CD4-positive, alpha-beta T cell (primary cell): ENCODE data around the gene STOX2. TPM values are rescaled to one million over a fixed set of nuclear protein-coding genes. Genes with fewer than 3 reads are reported as not detected.

Experiments used
- ATAC-seq: fragments of 200-7000 bp; cut with Tn5 transposase; one replicate; pipeline ENCODE4 v1.10.0; 2022; ENCODE audit warnings: mild to moderate bottlenecking; ENCODE audit not compliant: poor library complexity
- CTCF ChIA-PET: fragments of 350-600 bp; sonication (Branson Sonifier 250); formaldehyde crosslinking; loops from one replicate; lab custom pipeline; 2021; ENCODE audit warnings: antibody characterized with exemption, inconsistent platforms; lab: Charles Lee
- POLR2A ChIA-PET: fragments of 350-600 bp; sonication (Branson Sonifier 250); formaldehyde crosslinking; loops from one replicate; lab custom pipeline; 2021; ENCODE audit warnings: antibody characterized with exemption, inconsistent platforms; lab: Charles Lee
- DNase-seq, 14 experiments: peaks; one replicate each; pipeline ENCODE4 v3.0.0-alpha.2; 2013 to 2020; ENCODE audit warnings: mixed read lengths in 2 of 14
- H3K27ac ChIP-seq, 2 donors: one replicate each; pipeline versions ENCODE4 v1.5.1 to v1.7.0; 2013; ENCODE audit warnings: low read length in 2 of 2, low read depth in 1 of 2, mild to moderate bottlenecking in 1 of 2
- H3K27me3 ChIP-seq, 2 experiments: 1 replicate in 1 of 2; 2 replicates in 1 of 2; pipeline versions ENCODE4 v1.6.1 to v1.7.0; 2013; ENCODE audit warnings: low read length in 2 of 2, control low read depth in 1 of 2, mild to moderate bottlenecking in 1 of 2, moderate library complexity in 1 of 2; ENCODE audit not compliant: insufficient read depth in 2 of 2, control insufficient read depth in 1 of 2
- H3K36me3 ChIP-seq: one replicate; pipeline ENCODE4 v1.6.1; 2013; ENCODE audit warnings: low read length, control low read depth; ENCODE audit not compliant: insufficient read depth
- H3K4me1 ChIP-seq: one replicate; pipeline ENCODE4 v1.6.1; 2013; ENCODE audit warnings: low read length, control low read depth; ENCODE audit not compliant: insufficient read depth
- H3K4me3 ChIP-seq: one replicate; pipeline ENCODE4 v1.5.1; 2013; ENCODE audit warnings: mild to moderate bottlenecking, low read length, moderate library complexity
- H3K9me3 ChIP-seq, 2 experiments: 1 replicate in 1 of 2; 2 replicates in 1 of 2; pipeline versions ENCODE4 v1.6.1 to v1.7.0; 2013; ENCODE audit warnings: low read length in 2 of 2, mild to moderate bottlenecking in 2 of 2, control low read depth in 1 of 2, moderate library complexity in 1 of 2; ENCODE audit not compliant: control insufficient read depth in 1 of 2, insufficient read depth in 1 of 2
- H3K27ac Mint-ChIP-seq: one replicate; pipeline ENCODE4 v1.8.0; 2020; ENCODE audit warnings: mixed read lengths
- H3K27me3 Mint-ChIP-seq: one replicate; pipeline ENCODE4 v1.8.0; 2021; ENCODE audit warnings: mixed read lengths
- H3K36me3 Mint-ChIP-seq: one replicate; pipeline ENCODE4 v1.8.0; 2021; ENCODE audit warnings: low read depth, mixed read lengths
- H3K4me1 Mint-ChIP-seq: one replicate; pipeline ENCODE4 v1.8.0; 2021; ENCODE audit warnings: low read depth, mixed read lengths
- H3K4me3 Mint-ChIP-seq: one replicate; pipeline ENCODE4 v1.8.0; 2020; ENCODE audit warnings: mild to moderate bottlenecking, mixed read lengths
- H3K9me3 Mint-ChIP-seq: one replicate; pipeline ENCODE4 v1.8.0; 2020; ENCODE audit warnings: mixed read lengths
- CTCF ChIP-seq: fragments of 200-600 bp; IDR thresholded peaks from one replicate; pipeline ENCODE4 v1.8.0; 2022; ENCODE audit warnings: antibody characterized with exemption, mild to moderate bottlenecking
- intact Hi-C, 2 experiments: fragments of 100-400 bp; cut with DNase I in 1 of 2; cut with micrococcal nuclease in 1 of 2; formaldehyde crosslinking; loops; one replicate each; pipeline versions ENCODE4 v1.15.1 to v1.9.0; 2023 to 2025; cut with DNase I, micrococcal nuclease
- total RNA-seq, 174 experiments: library from RNA in 2 of 174; stranded (reverse) in 2 of 174; gene quantifications; one replicate each; pipeline ENCODE4 v1.2.3 and lab custom pipeline; 2021 to 2026

Gene STOX2
- total RNA-seq, 2 experiments from 2014 or later, result not detected

GRCh38 chr4:183920512-183920911 lies 15.4 kb downstream of the STOX2 start:
- H3K27me3 ChIP-seq, result peaks cover 0 to 2% of the 10 kb centered on the region in 2 experiments
- H3K9me3 ChIP-seq, result peaks cover 0 to 7% of the 10 kb centered on the region in 2 experiments
- H3K27ac ChIP-seq, result no peak overlapping the region
- Mint-ChIP-seq H3K4me1 (no peaks in the 10 kb centered on the region), H3K36me3 (no peaks in the 10 kb centered on the region), H3K9me3 (no peaks in the 10 kb centered on the region), H3K27ac (no peak overlapping the region), H3K4me3 (no peak overlapping the region), H3K27me3 (peaks cover 15% of the 10 kb centered on the region)
- H3K4me1 ChIP-seq, result no peaks in the 10 kb centered on the region
- ChIA-PET CTCF (no interaction called here), POLR2A (no interaction called here)
- no peaks in the 10 kb centered on the region for H3K36me3 ChIP-seq
- intact Hi-C loops, result no loop called here
- no peak overlapping the region for H3K4me3 ChIP-seq
- no peak for DNase-seq
- ATAC-seq, result no peak
- TF ChIP-seq CTCF, result no peak

- Histone ChIP-seq H3K4me3 (no peak overlapping the region), H3K9me3 (no peaks in the 10 kb centered on the region), H3K27me3 (peaks cover 0 to 2% of the 10 kb centered on the region in 2 experiments), H3K27ac (no peak overlapping the region), H3K4me1 (no peaks in the 10 kb centered on the region), H3K36me3 (no peaks in the 10 kb centered on the region)
- POLR2A ChIA-PET, result no interaction called here
- CTCF ChIA-PET, result no interaction called here
- intact Hi-C loops, result no loop called here
- H3K27ac Mint-ChIP-seq, result no peak overlapping the region
- H3K9me3 Mint-ChIP-seq, result no peaks in the 10 kb centered on the region
- ATAC-seq, result no peak
- no peak for DNase-seq
- no peaks in the 10 kb centered on the region for H3K36me3 Mint-ChIP-seq
- H3K27me3 Mint-ChIP-seq, result peaks cover 15% of the 10 kb centered on the region
- no peaks in the 10 kb centered on the region for H3K4me1 Mint-ChIP-seq
- TF ChIP-seq CTCF, result no peak
- no peak overlapping the region for H3K4me3 Mint-ChIP-seq
These were observed 16.2 kb downstream of the STOX2 start for GRCh38 chr4:183921335-183921734.

DNA sequence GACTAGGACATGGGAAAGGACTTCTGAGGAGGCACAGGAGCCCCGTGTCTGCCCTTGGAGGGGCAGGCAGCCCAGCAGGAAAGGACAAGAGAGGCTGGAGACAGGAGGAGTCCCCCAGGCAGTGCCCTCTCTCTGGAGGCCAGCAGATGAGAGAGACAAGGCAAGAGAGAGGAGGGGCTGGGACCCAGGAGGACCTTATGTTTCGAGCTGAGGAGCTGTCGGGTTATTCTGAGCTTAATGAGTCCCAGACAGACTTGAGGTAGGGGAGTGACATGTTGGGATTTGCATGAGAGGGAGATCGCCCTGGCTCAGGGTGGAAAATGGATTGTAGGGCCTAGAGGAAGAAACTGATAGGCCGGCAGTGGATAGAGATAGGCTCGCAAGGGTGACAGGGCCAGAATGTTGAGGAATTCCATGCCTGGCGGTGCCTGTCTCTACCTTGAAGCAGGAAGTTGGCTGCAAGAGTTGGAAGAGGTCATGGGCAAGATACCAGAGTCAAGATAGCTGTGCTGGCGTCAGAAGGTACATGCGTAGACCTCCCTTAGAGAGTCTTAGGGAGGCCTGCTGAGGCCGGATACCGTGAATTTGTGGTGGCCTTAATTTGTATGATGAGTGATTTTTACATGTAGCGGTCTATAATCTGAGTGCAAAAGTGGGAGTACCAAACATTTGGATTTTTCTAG lies 19.4 kb downstream of the STOX2 start:
- Histone ChIP-seq H3K4me3 (no peak overlapping the region), H3K27ac (no peak overlapping the region), H3K27me3 (peaks cover 2 to 4% of the 10 kb centered on the region in 2 experiments), H3K9me3 (no peaks in the 10 kb centered on the region), H3K36me3 (no peaks in the 10 kb centered on the region), H3K4me1 (no peaks in the 10 kb centered on the region)
- no peaks in the 10 kb centered on the region for H3K9me3 Mint-ChIP-seq
- ChIA-PET CTCF (no interaction called here), POLR2A (no interaction called here)
- DNase-seq (no peak), ATAC-seq (no peak)
- H3K27me3 Mint-ChIP-seq, result peaks cover 6% of the 10 kb centered on the region
- no peaks in the 10 kb centered on the region for H3K36me3 Mint-ChIP-seq
- no peak overlapping the region for H3K27ac Mint-ChIP-seq
- no peak for TF ChIP-seq CTCF
- intact Hi-C loops, result no loop called here
- no peak overlapping the region for H3K4me3 Mint-ChIP-seq
- H3K4me1 Mint-ChIP-seq, result no peaks in the 10 kb centered on the region
